PC-9 (cell line): ENCODE results near the gene SND1.

Experiments used
- CTCF ChIP-seq: fragments of 200-600 bp; sonication (generic); conservative IDR thresholded peaks from 2 replicates; pipeline ENCODE4 v1.6.1; 2017; ENCODE audit warnings: mixed run types, antibody characterized with exemption, mild to moderate bottlenecking, moderate library complexity
- EZH2 ChIP-seq: fragments of 200-600 bp; sonication (generic); IDR thresholded peaks from 2 replicates; pipeline ENCODE4 v1.8.0; 2017; ENCODE audit warnings: antibody characterized with exemption, low read depth

DNA sequence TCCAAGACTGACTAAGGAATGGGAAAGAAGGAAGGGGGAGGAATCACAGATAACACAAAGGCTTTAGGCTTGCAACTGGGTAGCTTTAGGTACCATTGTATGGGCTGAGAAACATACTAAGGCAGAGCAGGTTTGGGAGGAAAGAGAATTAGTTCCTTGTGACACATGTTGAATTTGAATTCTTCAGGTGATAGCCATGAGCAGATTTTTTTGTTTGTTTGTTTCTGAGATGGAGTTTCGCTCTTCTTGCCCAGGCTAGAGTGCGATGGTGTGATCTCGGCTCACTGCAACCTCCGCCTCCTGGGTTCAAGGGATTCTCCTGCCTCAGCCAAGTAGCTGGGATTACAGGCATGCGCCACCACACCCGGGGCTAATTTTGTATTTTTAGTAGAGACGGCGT lies 4.4 kb upstream of the SND1 start:
- TF ChIP-seq CTCF (no peak), EZH2 (no peak)
